Spinal cord (tissue), 10 donors: Measurements from ENCODE around the gene TPGS2. TPM values are rescaled to one million over a fixed set of nuclear protein-coding genes. Genes with fewer than 3 reads are reported as not detected.
A peak's percentile ranks its signal among the peaks of the same experiment; 100 is the strongest.
"Not testable (repeated sequence)": the region's sequence is repeated elsewhere in the genome, so short reads cannot be mapped to it uniquely, and the experiment has no call there.

Source experiments
- DNase-seq, 6 donors: peaks; one replicate each; pipeline versions ENCODE4 v3.0.0 to v3.0.0-alpha.2; 2013 to 2015; ENCODE audit warnings: low spot score in 6 of 6, low read depth in 4 of 6
- H3K27ac ChIP-seq: one replicate; pipeline ENCODE4 v1.5.1; 2013; ENCODE audit warnings: low read depth, low read length, control low read depth
- H3K27me3 ChIP-seq: one replicate; pipeline ENCODE4 v1.6.1; 2013; ENCODE audit warnings: low read length; ENCODE audit not compliant: control insufficient read depth, insufficient read depth
- H3K36me3 ChIP-seq: one replicate; pipeline ENCODE4 v1.6.1; 2013; ENCODE audit warnings: low read length; ENCODE audit not compliant: control insufficient read depth, insufficient read depth
- H3K4me1 ChIP-seq: one replicate; pipeline ENCODE4 v1.6.1; 2013; ENCODE audit warnings: low read length; ENCODE audit not compliant: control insufficient read depth, insufficient read depth
- H3K4me3 ChIP-seq: one replicate; pipeline ENCODE4 v1.5.1; 2013; ENCODE audit warnings: low read depth, low read length, control low read depth
- H3K9me3 ChIP-seq: one replicate; pipeline ENCODE4 v1.6.1; 2013; ENCODE audit warnings: low read length; ENCODE audit not compliant: control insufficient read depth, insufficient read depth
- WGBS: methylation state at CpG from one replicate; pipeline ENCODE4 v1.1.5; 2013; ENCODE audit warnings: missing lambda C conversion rate; ENCODE audit not compliant: insufficient coverage; 5-methylcytosine and 5-hydroxymethylcytosine counted together
- polyA plus RNA-seq, 2 donors: library from polyadenylated mRNA; unstranded; fragments of 120-200 nt; gene quantifications; one replicate each; pipeline ENCODE4 v1.2.1, GENCODE V29; 2013; ENCODE audit not compliant: insufficient read length in 2 of 2
- total RNA-seq, 2 donors: library from RNA; depleted of rRNA in 1 of 2; stranded (reverse); fragments of 120-200 nt in 1 of 2; fragments of >200 nt in 1 of 2; gene quantifications; one replicate each; pipeline versions ENCODE4 v1.2.3 to v1.2.4, GENCODE V29; 2013 to 2014
- donor health status: healthy.

Gene TPGS2
- total and polyA plus RNA-seq, 4 donors: 104 to 212 (median 157) TPM

DNA sequence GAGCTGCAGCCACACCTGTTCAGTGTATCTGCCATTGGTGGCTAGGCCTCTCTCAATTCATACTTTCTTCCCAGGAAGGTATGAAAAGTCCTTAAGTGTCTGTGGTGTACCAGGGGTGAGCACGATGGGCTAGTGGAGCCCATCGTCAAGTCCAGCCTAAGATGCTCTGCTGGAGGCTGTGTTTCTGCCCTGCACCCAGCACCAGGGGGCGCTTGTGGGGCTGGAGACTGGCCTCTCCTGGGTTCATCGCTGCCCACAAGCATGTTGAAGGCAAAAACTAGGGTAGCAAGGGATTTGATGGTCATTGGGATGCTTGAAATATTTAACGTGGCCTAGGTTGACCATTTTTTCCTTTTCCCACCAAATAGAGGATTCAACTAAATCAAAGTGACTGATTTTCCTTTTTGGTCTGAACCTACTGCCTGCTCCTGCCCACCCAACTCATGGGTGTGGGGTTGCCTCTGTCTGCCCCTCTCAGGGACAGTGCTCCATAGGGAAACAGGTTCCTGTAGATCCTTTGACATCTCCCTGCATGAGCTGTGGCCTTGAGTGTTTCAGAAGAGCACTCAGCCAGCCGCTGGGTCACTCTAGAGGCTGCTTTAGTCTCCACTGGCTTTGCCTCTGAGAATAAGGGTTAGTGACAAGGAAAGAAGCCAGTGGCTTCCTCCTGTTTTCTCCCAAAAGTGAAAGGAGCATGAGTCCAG is 59.0 kb downstream of the TPGS2 start:
- Histone ChIP-seq H3K4me3 (no peak overlapping the region), H3K9me3 (no peaks in the 10 kb centered on the region), H3K36me3 (peaks cover 9% of the 10 kb centered on the region), H3K27ac (no peak overlapping the region), H3K27me3 (no peaks in the 10 kb centered on the region), H3K4me1 (peaks cover 7% of the 10 kb centered on the region)
- no peak for DNase-seq
- 78% methylated on average over 5 of the region's 6 CpGs for WGBS

DNA sequence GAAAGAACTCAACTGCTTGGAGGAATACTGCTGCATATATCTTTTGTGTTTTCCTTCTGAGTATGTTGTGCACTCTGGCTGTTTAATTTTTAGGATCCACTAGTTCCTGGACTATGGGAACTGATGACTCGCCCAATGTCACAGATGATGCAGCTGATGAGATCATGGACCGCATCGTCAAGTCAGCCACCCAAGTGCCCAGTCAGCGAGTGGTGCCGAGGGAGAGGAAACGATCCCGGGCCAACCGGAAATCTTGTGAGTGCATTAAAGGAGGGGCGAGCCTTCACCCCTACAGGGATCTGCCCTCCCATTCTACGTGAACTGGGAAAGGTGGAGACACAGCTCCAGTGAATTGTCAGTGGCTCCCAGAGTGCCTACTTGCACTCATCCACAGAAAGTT is 59.6 kb downstream of the TPGS2 start:
- DNase-seq: no peak
- Histone ChIP-seq H3K4me3 (no peak overlapping the region), H3K27me3 (no peaks in the 10 kb centered on the region), H3K36me3 (peaks cover 9% of the 10 kb centered on the region), H3K27ac (no peak overlapping the region), H3K4me1 (peaks cover 7% of the 10 kb centered on the region), H3K9me3 (no peaks in the 10 kb centered on the region)
- WGBS: 98% methylated on average over 9 of the region's 10 CpGs

DNA sequence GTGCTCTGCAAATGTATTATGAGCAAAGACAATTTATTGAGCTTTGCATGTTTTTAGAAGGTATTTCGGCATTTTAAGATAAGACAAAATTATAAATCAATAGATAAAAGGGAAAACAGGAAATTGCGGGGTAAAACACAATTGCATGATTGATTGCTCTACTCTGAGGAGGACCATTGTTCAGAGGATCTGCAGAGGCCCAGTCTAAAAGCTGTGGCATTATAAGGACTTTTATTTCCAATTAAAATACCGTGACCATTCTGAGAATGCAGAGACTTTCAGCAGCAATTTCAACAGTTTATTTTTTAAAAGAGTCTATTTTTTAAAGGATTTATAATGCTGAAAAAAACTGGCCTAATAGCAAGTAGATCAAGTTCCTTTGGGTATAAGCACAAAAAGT is 62.0 kb downstream of the TPGS2 start:
- no peak for DNase-seq
- Histone ChIP-seq H3K36me3 (peaks cover 11% of the 10 kb centered on the region), H3K9me3 (no peaks in the 10 kb centered on the region), H3K4me3 (no peak overlapping the region), H3K4me1 (peaks cover 7% of the 10 kb centered on the region), H3K27ac (peak overlapping the region; percentile 61), H3K27me3 (no peaks in the 10 kb centered on the region)
- no CpG with 5 or more reads among the region's 3 CpGs for WGBS

DNA sequence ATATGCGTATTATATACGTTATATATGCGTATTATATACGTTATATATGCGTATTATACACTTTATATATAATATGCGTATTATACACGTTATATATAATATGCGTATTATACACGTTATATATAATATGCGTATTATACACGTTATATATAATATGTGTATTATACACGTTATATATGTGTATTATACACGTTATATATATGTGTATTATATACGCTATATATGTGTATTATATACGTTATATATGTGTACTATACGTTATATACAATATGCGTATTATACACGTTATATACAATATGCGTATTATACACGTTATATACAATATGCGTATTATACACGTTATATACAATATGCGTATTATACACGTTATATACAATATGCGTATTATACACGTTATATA is 65.8 kb downstream of the TPGS2 start:
- peaks cover 22% of the 10 kb centered on the region for H3K36me3 ChIP-seq
- not testable (repeated sequence) for DNase-seq, H3K4me1 ChIP-seq, H3K4me3 ChIP-seq, H3K27ac ChIP-seq, H3K9me3 ChIP-seq, H3K27me3 ChIP-seq
- WGBS: no CpG with 5 or more reads among the region's 26 CpGs

DNA sequence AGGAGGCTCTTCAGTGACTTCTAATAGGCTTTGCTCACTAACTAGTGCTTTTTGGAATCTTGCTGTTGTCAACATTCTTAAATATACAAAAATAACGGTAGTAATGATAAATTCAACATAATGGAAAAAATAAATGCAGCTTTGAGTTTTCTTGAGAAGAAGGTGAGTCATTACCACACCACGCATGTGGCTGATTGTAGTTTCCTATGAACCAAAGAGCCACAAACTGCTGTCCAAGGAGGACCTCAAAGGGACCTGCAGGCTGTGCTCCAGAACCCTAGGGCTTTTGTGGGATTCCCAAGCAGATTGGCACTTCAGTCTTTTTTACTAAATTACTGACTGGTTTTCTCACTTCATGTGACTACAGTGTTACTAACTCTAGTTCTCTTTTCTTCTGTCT is 66.7 kb downstream of the TPGS2 start:
- H3K9me3 ChIP-seq: no peaks in the 10 kb centered on the region
- H3K27ac ChIP-seq: no peak overlapping the region
- H3K36me3 ChIP-seq: peaks cover 22% of the 10 kb centered on the region
- DNase-seq: no peak
- no peaks in the 10 kb centered on the region for H3K4me1 ChIP-seq
- H3K4me3 ChIP-seq: no peak overlapping the region
- no peaks in the 10 kb centered on the region for H3K27me3 ChIP-seq
- 88% methylated on average over 1 of the region's 2 CpGs for WGBS

DNA sequence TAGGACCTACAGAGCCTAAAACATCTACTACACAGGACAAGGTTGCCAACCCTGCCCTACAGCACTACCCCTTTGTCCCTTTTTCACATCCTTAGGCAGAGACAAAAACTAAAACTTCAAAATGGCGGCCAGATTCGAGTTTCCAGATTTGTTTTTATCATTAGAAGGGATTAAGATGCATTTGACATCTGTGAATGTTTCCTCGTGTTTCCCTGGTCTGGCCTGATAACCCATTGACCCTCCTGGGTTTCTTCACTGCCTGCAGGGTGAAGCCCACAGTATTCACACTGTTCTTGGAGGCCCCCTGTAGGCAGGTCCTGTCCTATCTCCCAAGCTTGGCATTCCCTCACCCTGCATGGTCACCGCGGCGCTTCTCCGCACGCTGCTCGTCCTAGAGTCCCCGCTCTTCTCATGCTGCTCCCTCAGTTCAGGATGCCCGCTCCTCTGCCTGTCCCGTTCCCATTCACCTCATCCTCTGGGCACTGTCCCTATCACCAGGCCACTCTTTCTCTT is 67.6 kb downstream of the TPGS2 start:
- Histone ChIP-seq H3K27ac (no peak overlapping the region), H3K36me3 (peaks cover 22% of the 10 kb centered on the region), H3K4me3 (no peak overlapping the region), H3K4me1 (no peaks in the 10 kb centered on the region), H3K9me3 (no peaks in the 10 kb centered on the region), H3K27me3 (no peaks in the 10 kb centered on the region)
- DNase-seq: no peak
- WGBS: 92% methylated on average over 11 of the region's 12 CpGs

DNA sequence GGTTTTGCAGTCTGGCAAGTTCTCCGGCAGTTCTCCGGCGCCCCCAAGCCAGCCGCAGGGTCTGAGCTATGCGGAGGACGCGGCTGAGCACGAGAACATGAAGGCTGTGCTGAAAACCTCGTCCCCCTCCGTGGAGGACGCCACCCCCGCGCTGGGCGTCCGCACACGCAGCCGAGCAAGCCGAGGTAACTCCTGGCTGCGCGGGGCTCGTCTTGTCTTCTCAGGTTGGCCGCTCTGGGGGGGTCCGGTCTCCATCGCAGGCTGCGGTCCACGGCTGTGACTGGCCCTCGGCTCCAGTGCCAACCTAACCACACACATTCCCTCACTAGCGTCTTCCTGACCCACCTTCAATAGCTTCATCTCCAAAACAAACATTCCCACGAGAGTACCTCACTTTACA is 68.2 kb downstream of the TPGS2 start:
- H3K4me3 ChIP-seq: no peak overlapping the region
- DNase-seq: no peak
- 92% methylated on average over 28 of the region's 29 CpGs for WGBS
- no peaks in the 10 kb centered on the region for H3K27me3 ChIP-seq
- peaks cover 22% of the 10 kb centered on the region for H3K36me3 ChIP-seq
- no peak overlapping the region for H3K27ac ChIP-seq
- no peaks in the 10 kb centered on the region for H3K9me3 ChIP-seq
- H3K4me1 ChIP-seq: no peaks in the 10 kb centered on the region

DNA sequence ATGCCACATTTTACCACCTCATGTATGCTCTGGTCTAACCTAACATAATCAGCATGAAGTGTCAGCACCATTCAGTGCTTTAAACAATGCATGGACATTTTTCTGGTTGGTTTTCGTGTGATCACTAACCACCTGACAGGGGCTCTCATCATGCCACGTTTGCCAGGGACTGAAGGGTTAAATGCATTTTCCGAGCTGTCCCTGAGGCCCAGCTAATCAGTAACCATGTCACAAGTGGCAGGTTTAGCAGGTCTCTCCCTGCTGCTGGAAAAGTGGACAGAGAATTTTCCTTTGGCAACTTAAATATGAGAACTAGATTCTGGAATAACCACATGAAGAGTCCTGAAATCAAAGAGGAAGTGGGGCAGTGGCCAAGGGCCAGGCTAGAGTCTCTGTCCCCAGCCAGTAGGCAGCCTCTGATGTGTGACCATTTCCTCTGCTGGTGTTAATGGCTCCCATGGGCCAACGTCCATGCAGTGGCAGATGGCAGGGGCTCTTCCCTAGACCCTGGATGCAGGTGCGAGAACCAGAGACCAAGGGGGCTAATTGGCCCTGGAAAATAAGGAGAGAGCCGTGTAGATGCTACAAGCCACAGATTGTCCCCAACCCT is 69.5 kb downstream of the TPGS2 start:
- no peaks in the 10 kb centered on the region for H3K27me3 ChIP-seq
- no peaks in the 10 kb centered on the region for H3K4me1 ChIP-seq
- no peak overlapping the region for H3K4me3 ChIP-seq
- DNase-seq: no peak
- no peak overlapping the region for H3K27ac ChIP-seq
- H3K9me3 ChIP-seq: no peaks in the 10 kb centered on the region
- 55% methylated on average over 6 of the region's 6 CpGs for WGBS
- H3K36me3 ChIP-seq: peaks cover 22% of the 10 kb centered on the region

DNA sequence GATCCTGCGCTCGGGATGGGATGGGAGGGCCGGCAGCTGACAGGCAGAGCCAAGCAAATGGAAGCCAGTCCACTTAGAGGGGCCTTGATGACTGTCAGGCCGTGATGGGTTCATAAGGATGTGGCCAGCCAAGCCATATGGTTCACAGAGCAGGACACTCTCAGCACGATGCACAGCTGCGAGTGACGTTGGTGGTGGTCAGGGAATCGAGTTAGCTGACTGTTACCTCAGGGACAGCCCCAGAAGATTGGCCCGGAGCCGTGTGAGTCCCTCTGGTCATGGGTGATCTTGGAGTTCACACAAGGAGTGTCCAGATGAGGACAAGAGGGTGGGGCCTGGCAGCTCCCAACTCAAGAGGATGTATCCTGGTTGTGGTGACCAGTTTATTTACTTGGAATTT is 70.2 kb downstream of the TPGS2 start:
- Histone ChIP-seq H3K27me3 (no peaks in the 10 kb centered on the region), H3K36me3 (peaks cover 22% of the 10 kb centered on the region), H3K9me3 (no peaks in the 10 kb centered on the region), H3K27ac (no peak overlapping the region), H3K4me1 (no peaks in the 10 kb centered on the region), H3K4me3 (no peak overlapping the region)
- no peak for DNase-seq
- WGBS: 93% methylated on average over 10 of the region's 10 CpGs

DNA sequence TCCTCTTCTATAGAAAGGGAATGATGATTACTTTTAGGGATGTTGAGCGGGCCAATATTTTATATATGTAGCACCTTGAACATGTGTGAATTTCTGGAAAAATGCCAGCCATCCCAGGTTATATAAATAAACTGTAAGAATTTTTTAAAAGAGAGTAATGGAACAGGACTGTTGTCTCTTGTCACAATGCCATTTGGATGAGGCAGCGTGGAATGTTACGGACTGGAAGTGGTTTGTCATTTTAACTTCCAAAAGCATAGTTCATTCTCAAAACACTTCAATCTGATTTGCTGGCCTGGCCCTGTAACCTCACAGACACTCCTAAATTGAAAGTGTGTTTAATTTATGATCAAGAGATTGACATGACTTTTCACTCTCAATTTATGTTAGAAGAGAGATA is 70.8 kb downstream of the TPGS2 start:
- Histone ChIP-seq H3K9me3 (no peaks in the 10 kb centered on the region), H3K27me3 (no peaks in the 10 kb centered on the region), H3K4me3 (no peak overlapping the region), H3K4me1 (no peaks in the 10 kb centered on the region), H3K36me3 (peaks cover 22% of the 10 kb centered on the region), H3K27ac (no peak overlapping the region)
- DNase-seq: no peak
- WGBS: no CpG with 5 or more reads among the region's 3 CpGs
